HG02938 (cell line): ENCODE results near the gene SHANK1.

ENCODE experiments used
- ATAC-seq: cut with Tn5 transposase; IDR thresholded peaks from one replicate; pipeline ENCODE4 v1.9.1; 2021; ENCODE audit warnings: mild to moderate bottlenecking, moderate library complexity; ENCODE audit not compliant: unreplicated experiment

Gene SHANK1

DNA sequence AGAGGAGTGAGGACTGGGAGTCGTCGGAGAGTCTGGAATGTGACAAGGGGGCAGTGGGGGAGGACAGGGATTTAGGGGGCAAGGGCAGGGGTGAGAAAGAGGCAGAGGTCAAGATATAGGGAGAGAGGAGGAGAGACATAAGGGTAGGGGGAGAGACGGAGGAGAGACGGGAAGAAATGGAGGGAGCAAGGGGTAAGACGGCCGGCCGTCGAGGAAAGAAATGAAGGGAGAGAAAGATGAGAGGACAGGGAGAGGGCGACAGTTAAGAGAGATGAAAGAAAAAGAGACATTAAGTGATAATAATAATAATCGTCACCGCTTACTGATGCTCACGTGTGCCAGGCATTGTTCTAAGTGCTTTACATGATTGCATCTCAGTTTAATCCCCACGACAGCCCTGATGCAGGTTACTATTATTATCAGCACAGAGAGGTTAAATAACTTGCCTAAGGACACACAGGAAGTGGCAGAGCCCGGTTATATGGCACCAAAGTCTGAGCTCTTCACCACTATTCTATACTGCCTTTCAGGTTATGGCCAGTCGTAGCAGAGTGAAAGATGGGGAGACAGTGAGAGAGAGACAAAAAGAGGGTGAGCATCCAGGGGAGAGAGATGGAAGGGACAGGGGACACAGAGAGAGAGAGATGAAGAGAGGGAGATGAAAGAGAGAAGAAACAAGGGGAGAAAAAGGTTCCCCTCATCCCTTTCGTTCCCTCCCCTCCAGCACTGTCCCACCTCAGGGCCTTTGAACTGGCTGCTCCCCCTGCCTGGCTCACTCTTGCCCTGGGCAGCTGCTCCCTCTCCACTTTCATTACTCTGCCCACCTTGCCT lies 56.7 kb downstream of the SHANK1 start:
- no peak for ATAC-seq

DNA sequence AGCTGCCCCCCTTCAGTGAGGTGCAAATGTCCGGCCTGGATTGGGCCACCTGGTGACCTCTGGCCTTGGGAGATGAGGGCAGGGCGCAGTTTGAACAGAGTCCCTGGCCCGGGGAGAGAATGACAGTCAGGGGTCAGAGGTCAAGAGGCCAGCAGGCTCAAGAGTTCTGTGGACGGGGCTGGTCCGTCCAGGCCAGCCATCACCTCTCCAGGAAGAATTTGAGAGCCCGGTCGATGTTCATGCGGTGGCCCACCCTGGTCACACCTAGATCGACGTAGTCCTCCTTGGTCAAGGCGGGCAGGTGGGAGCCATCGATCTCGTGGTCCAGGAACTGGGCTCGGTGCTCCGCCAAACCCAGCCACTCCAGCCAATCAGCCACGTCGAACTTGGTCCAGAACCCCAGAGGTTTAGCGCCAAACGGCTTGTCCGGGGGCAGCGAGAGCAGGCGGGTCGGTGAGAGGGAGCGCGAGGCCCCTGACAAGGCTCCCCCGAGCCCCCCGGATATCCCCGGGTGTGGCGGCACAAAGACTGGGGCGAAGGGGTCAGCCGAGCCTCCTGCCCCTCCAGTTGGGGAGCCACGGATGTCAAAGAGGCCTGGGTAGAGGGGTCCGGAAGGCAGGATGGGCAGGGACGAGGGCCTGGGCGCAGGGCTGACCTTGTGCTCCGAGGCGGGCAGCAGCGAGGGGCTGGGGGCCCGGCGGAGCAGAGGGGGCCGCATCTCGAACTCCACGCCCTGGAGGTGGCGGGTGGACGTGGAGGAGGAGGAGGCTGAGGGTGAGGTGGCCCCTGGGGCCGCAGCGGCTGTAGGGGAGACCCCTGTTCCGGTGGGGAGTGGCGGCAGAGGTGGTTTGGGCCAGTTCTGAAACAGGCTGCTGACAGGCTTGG lies 57.6 kb downstream of the SHANK1 start:
- ATAC-seq = no peak

DNA sequence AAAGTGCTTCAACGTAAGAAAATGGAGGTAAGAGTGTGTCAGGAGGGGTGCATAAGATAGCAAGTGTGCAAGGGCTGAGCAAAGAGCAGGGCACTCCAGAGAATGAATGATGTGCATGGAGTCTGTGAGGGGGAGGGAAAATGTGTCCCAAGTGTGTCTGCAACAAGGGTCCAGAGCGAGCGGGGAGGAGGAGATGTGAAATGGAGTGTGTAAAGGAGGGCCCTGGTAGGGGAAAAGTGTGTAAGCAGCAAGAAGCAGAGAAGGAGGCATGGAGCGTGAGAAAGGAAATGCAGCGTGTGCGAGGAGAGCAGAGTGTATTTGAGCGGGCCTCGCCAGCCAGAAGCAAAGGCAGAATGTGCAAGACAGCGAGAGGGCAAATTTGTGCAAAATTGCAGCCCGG lies 58.6 kb downstream of the SHANK1 start:
- no peak for ATAC-seq

DNA sequence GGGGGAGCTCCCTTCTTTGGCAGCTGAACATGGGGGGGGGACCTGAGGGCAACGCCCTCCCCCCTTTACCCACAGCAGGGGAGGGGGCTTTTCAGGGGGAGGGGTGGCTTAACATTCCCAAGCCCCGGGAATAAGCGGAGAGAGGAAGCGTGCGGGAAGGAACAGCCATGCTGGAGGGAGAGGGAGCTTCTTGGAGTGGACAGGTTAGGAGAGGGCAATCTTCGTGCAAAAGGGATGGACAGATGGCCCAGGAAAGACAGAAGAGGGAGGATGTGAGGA lies 59.6 kb downstream of the SHANK1 start:
- ATAC-seq = no peak

DNA sequence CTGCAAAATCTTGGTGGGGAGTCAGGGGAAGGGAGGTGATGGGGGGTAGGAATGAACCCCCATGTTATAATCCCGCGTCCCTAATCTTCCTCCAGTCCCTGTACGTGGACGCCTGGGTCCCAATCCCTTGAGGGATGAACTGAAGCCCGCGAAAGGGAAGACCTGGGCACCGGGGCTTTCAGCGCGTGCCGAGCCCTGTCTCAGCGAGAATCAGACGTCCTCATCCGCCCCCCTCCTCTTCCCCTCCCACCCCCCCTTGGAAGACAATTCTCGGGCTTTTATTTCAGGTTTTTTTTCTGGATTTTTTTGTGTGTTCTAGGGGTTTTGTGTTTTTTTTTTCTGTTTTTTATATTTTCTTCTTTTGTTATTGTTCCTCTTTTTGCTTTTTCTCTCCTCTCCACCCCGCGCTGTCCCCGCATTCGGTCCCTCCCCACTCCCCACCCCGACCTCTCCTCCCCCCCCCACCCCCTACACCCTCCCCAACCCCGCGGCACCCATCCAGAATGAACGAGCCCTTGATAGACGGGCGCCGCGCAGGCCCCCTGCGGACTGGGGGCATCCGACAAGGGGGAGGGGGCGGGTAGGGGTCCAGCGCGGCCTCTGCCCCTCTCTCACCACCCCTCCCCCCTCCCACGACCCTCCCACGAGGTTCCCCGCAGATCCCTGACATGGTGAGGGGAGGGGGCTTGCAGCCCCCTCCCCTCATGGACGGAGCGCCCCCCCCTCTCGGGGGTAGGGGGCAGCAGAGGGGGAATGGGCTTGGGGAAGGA lies 60.1 kb downstream of the SHANK1 start:
- no peak for ATAC-seq

DNA sequence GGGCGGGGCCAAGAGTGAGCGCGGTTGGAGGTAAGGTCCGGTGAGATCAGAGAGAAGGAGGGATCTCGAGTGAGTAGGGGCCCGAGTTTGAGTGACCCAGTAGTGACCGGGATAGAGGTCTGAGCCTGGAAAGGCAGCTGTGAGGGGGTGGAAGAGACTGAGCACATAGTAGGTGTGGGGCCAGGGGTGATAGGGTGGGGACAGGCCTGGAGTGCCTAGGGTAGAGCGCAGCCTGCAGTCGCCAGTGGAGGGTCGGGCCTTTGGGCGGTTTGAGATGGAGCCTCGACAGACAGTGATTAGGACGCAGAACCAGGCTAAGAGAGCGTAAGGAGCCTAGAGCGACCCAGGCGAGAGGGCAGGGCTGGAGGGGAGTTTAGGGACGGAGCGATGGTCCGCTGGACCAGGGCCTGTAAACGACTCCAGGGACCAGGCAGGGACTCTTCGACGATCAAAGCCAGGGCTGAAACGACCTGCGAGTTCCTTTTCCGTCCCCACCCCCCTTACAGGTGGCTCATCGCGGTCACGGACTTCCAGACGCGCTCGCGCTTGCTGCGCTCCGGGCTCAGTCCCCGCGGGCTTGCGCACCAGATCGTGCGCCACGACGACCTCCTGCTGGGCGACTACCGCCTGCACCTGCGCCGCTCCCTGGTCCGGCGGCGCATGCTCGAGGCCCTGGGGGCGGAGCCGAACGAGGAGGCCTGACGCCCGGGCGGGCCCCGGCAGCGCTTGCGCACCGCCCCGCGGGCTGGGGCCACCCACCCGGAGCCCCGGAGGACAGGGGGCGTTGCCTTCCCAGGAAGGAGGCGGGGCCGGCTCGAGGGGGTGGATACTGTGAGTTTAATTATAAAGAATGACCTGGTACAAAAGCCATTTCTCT lies 60.9 kb downstream of the SHANK1 start:
- no peak for ATAC-seq

DNA sequence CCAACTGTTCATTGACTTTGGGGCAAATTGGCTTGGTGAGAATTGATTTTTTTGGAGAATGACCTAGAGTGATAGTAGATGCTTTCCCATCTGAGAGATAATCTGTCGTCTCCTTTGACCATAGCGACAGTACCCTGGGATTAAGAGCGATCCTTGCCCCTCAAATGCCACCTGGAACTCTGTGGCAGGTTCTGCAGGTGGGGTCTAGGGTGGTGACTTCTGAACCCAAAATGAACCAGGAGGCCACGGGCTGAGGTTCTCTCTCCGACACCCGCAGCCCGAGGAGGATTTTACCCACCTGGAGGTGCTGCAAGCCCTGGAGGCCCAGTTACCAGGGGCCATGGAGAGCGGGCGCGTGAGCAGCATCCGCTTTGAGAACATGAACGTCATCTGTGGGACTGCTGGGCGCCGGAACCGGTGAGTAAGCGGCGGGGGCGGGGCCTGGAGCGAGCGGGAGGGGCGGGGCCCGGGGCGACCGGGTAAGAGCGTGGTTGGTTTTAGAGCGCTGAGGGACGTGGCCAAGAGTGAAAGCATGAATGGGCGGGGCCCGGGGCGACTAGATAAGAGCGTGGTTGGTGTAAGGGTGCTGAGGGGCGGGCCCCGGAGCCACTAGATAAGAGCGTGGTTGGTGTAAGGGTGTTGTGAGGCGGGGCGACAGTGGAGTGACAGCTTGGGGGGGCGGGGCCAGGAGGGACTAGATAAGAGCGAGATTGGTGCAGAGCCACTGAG lies 61.7 kb downstream of the SHANK1 start:
- no peak for ATAC-seq

DNA sequence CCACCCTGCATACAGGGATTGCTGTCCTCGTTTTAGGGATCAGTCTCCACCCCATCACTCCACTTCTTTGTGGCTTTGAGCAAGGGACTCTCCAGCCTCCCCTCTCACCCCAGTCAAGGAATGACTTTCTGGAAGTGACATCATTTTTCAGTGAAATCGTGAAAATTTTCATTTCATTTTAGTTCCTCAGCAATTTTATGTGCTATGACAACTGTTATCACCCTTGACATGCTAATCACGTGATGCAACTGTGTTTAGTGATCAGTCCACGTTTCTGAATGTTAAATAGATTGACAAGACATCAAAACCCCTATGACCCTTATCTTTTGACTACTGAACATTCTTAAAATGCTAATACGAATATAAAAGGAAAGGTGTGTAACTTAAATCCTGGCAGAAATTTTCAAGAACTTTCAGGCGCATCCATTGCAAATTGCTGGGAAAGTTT lies 62.4 kb downstream of the SHANK1 start:
- no peak for ATAC-seq

DNA sequence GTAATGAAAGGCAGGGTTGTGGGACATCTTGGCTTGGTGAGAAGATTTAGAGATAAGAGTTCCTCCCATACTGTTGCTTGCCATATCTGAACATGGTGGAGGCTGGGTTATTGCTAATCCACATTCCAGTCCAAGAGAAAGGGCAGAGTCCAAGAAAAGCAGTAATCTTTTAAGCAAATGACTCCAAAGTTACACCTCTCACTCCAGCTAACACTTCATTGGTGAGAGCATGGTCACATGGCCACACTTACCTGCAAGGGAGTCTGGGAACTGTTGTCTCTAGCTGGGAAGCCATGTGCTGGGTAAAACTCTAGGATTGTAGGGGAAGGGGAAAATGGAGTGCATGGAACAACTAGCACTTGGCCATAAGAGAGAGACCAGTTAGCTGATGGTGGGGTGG lies 64.7 kb downstream of the SHANK1 start:
- ATAC-seq = no peak

DNA sequence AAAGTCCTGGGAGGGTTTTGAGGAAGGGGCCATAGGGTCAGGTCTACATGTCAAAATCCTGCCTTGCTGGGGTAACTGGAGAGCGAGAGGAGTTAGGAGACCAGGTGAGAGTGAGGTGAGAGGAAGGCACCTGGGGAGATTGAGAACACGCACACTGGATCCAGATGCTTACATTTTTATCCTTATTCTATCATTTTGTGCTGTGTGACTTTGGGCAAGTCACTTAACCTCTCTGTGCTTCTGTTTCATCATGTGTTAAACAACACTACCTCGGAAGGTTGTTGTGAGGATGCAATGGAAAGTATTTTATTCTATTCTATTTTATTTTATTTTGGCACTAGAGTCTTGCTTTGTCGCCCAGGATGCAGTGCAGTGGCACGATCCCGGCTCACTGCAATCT lies 66.9 kb downstream of the SHANK1 start:
- ATAC-seq = no peak

DNA sequence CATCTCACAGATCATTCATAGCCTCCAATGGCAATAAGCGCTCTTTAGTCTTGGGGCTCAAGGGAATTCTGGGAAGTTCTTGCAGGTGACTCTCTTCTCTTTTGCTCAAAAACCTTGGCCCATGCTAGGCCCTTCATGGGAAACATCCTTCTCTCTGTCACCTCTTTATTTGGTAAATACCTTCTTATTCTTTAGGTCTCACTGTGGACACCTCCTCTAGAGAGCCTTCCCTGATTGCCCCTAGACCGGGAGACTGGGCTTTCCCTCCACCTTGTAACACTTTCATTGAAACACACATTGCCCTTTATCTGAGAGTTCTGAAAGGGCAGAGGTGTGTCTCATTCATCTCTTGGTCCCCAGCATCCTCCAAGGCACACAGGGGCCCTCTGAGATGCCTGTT lies 68.4 kb downstream of the SHANK1 start:
- ATAC-seq = no peak

DNA sequence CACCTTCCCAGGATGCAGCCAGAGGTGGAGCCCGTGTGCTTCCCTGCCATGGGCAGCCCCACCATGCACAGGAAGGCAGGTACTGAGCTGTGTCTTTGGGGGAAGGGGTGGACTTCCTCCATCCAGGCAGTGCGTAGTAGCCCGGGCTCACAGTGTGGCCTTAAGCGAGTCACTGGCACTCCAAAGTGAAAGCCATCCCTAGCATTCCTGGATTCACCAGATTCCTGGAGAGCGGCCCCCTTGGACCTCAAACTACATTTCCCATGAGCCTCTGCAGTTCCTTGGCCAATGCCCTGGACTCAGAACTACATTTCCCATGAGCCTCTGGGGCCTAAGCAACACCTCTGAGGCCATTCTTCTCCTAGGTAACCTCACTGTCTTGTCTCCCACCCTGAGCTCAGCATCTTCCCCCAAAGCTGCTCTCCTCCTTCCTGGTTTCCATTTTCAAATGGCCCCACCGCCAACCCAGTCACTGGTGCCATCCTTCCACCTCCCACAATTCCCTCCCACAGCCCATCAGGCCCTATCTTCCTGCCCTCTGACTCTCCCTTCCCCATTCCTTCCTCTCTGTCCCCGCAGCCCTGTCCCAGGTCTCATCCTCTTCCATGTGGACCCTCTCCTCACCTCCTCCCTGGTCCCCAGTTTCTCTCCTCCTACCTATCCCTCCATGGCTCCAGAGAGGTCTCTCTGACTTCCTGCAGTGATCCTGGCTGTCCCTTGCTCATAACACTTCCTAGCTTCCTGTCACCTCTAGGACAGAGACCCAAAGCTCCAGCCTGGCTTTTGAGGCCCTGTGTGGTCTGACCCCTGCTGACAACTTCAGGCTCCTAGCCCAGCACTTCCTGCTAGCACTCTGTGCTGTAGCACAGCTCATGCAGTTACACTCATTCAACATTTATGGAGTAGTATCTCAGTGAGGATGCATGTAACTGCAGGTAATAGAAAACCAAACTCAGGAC lies 69.9 kb downstream of the SHANK1 start, which contains the start of gene C19orf81:
Gene C19orf81 (plus strand): TSS at position 13 of the 959 bp plus-strand sequence. CDS start 0 bp downstream, at position 13.
- no peak for ATAC-seq

DNA sequence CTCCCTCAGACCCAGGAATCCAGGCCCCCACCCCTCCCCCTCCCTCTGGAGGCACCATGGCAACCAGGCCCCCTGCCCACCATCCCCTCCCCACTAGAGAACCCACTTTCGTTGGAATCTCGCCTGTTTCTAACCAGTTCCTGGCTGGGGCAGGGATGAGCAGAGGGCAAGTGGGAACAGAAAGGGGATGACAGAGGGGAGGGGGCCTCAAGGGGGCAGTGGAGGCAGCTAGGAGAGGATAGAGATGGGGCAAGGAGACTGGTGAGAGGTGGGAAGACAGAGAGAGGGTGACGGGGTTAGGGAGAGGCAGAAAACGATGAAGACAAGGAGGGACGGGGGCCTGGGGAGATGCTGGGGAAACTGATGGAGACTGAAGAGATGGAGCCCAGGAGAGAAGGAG lies 70.9 kb downstream of the SHANK1 start:
- no peak for ATAC-seq

DNA sequence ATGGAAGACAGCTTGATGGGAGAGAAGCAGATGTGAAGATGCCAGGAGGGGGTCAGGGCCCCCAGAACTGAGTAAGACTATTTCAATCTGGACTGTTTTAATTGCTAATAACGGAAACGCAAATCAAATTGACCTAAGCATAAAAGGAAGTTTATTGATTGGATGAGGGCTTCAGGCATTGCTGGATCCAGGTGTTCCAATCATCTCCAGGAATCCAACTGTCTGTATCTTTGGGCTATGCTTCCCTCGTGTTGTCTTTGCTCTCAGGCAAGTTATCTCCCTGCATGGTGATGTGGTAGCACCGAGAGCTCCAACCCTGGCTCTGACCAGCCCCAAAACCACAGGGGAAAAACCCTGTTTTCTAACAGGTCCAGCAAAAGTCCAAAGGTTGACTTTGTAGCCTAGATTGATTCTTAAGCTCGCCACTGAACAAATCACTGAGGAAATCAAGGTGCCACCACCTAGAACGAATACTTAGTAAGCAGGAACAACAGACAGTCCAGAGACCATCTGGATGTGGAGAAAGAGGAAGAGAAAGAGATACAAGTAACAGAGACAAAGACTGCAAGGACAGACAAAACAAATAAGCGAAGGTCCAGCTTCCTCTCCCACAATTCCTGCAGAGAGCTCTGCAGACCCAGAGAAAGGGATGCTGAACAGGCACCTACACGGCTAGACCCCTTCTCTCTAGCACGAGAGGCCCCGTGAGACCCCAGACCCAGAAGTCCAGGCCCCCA lies 71.6 kb downstream of the SHANK1 start:
- ATAC-seq = no peak

DNA sequence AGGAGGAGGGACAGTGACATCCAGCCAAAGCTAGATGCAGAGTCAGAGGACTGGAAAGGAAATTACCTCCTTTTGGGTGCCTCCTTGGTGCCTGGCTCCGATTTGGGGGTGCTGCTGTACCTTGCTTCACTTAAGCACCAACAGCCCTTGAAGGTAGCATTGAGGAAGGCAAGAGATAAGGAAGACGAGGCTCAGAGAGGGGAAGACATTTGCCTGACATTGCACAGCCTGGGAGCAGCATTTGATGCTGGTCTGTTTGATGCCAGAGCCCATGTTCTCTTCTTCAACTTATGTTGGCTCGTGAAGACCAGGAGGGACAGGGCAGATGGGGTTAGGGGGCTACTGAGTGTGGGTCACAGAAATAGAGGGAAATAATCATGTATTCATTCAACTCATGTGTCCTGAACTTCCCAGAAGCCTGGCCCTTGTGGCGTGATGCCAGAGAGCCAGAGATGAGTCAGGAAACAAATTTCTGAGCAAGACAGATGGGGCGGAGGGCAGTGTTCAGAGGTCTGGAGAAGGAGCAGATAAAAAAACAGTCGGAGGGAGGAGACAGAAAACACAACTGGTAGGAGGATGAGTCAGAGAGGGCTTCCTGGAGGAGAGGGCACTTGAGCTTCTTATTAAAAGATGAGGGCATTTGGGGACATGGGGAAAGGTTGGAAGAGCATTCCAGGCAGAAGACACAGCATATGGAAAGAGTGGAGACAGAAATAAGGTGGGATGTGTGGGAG lies 73.4 kb downstream of the SHANK1 start:
- no peak for ATAC-seq

DNA sequence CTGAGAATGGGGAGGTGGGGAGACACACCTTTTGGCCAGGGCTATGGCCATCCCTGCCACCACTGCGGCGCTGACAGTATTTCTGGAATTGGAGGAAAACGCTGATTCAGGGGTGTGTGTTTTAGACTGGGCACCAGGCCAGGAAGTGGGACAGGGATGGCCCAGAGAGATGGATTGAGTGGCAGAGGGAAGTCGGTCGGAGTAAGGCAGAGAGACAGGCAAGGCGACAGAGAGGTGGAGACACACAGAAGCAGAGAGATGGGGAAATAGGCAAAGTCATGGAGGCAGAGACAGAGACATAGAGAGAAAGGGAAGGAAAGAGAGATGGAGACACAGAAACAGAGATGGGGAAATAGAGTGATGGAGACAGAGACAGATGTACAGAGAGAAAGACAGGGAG lies 74.5 kb downstream of the SHANK1 start:
- ATAC-seq = no peak

DNA sequence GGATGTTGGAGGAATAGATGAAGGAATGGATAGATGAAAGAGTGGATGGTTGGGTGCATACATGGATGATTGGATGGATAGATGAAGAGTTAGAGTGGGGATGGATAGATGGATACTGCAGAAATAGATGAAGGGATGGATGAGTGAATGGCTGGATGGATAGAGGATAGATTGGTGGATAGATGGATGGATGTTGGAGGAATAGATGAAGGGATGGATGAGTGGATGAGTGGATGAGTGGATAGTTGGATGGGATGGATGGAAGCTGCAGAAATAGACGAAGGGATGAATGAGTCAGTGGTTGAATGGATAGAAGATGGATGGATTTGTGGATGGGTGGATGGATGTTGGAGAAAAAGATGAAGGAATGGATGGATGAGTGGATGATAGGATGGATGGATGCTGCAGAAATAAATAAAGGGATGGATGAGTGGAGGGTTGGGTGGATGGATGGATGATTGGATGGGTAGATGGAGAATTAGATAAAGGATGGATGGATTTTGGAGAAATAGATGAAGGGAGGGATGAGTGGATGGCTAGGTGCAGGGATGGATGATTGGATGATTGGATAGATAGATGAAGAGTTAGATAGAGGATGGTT lies 75.2 kb downstream of the SHANK1 start:
- ATAC-seq = no peak
